B cell (primary cell): ENCODE measurements around the gene PIK3R1.

Source experiments
- EZH2 ChIP-seq: IDR thresholded peaks from 2 replicates; pipeline ENCODE4 v1.6.1; 2012; ENCODE audit warnings: borderline replicate concordance, low read depth, mild to moderate bottlenecking, moderate library complexity, low read length; ENCODE audit not compliant: insufficient read depth, poor library complexity, severe bottlenecking
- TF ChIP-seq, protein P1 (sequence below): fragments of 200-600 bp; IDR thresholded peaks from one replicate; pipeline ENCODE4 v1.8.0; 2022; ENCODE audit warnings: antibody characterized with exemption, mild to moderate bottlenecking

DNA sequence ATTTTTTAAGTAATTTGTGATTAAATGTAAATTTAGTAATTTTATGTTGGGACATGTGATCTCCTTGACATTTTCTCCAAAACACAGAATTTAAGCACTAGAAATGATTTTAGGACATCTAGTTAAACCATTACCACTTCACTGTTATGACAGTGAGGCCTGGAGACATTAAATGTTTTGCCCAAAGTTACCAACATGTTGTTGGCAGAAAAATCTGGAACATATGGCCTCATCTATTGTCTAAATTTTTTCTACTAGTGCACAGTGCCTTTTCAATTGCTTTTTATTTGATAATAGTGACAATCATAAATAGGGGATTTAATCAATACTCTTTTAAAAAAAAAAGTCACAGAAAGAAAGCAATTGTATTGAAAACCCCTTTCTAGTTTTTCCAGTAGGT, 45.6 kb downstream of the PIK3R1 start:
- TF ChIP-seq, protein P1, sequence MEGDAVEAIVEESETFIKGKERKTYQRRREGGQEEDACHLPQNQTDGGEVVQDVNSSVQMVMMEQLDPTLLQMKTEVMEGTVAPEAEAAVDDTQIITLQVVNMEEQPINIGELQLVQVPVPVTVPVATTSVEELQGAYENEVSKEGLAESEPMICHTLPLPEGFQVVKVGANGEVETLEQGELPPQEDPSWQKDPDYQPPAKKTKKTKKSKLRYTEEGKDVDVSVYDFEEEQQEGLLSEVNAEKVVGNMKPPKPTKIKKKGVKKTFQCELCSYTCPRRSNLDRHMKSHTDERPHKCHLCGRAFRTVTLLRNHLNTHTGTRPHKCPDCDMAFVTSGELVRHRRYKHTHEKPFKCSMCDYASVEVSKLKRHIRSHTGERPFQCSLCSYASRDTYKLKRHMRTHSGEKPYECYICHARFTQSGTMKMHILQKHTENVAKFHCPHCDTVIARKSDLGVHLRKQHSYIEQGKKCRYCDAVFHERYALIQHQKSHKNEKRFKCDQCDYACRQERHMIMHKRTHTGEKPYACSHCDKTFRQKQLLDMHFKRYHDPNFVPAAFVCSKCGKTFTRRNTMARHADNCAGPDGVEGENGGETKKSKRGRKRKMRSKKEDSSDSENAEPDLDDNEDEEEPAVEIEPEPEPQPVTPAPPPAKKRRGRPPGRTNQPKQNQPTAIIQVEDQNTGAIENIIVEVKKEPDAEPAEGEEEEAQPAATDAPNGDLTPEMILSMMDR: no peak
- no peak for TF ChIP-seq EZH2
